Hippocampal formation (tissue), 2 donors: ENCODE results near the gene APOC1.
"Not testable (repeated sequence)": the region's sequence is repeated elsewhere in the genome, so short reads cannot be mapped to it uniquely, and the experiment has no call there.

Source experiments
- DNase-seq, 2 donors: peaks; one replicate each; lab custom pipeline; 2025; lab: John Stamatoyannopoulos, UW

APOC1 gene

GRCh38 chr19:44912854-44913253 lies 1.6 kb upstream of the APOC1 start:
- DNase-seq, result peak; percentile 19 to 75

- not testable (repeated sequence) for DNase-seq
Measured at GRCh38 chr19:44913512-44914432, 636 bp upstream of the APOC1 start.

DNA sequence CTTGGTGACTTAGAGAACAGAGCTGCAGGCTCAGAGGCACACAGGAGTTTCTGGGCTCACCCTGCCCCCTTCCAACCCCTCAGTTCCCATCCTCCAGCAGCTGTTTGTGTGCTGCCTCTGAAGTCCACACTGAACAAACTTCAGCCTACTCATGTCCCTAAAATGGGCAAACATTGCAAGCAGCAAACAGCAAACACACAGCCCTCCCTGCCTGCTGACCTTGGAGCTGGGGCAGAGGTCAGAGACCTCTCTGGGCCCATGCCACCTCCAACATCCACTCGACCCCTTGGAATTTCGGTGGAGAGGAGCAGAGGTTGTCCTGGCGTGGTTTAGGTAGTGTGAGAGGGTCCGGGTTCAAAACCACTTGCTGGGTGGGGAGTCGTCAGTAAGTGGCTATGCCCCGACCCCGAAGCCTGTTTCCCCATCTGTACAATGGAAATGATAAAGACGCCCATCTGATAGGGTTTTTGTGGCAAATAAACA lies 9.9 kb downstream of the APOC1 start:
- no peak for DNase-seq

DNA sequence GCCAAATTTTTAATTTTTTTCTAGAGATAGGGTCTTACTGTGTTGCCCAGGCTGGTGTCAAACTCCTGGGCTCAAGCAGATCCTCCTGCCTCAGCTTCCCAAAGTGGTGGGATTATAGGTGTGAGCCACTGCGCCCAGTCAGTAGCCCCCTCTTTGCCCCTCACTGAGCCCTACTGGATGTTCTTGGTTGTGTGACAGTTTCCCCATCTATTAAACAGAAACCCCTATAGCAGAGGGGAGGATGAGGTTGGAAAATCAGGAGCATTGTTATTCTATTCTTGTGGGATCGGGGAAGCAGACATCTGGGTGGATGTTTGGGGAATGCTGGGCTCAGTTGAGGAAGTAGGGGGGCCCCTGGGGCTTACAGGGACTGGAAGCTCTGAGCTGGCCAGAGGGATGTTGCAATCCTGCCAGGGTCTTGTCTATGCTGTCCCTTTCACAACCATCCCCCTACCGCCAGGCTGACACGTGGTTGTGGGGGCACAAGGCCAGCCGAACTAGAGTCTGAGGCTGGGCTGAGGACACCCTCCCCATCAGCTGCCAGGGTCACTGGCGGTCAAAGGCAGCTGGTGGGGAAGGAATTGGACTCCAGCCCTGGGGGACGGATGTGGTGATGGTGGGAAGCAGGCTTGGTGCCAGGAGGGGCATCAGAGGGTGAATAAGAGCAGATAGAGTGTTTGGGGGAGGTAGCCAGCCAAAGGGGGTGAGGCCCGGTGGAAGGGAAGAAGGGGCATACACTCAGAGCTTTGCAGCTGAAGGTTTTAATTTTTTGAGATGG lies 10.9 kb downstream of the APOC1 start:
- DNase-seq, result peak; percentile 64 to 79

DNA sequence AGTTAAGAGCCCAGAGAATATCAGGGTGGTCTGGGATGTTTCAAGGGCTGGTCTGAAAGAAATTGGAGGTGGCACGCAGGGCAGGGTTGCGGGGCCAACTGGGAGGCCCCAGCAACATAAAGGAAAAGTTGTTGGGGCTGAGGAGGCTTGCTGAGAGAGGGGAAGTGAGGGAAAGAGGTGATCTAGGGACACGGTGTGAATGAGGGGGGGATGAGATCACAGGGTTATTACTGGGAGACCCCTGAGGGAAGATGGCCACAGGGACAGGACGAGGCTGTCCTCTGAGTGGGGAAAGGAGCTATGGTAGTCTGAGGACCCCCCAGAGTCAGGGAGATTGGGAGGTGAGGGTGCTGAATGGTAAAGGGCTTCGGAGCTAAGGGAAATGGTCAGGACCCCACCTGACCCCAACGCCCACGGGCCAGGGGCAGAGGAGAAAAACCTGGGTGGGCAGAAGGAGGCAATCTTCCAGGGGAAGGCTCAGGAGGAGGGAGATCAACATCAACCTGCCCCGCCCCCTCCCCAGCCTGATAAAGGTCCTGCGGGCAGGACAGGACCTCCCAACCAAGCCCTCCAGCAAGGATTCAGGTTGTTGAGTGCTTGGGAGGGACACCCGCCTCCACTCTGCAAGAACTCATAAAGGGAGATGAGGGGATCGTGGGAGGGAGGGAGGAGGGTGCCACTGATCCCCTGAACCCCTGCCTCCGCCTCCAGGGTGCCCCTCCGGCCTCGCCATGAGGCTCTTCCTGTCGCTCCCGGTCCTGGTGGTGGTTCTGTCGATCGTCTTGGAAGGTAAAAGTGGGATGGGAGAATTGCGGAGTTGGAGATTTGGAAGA lies 12.1 kb downstream of the APOC1 start:
- DNase-seq, result not testable (repeated sequence)

DNA sequence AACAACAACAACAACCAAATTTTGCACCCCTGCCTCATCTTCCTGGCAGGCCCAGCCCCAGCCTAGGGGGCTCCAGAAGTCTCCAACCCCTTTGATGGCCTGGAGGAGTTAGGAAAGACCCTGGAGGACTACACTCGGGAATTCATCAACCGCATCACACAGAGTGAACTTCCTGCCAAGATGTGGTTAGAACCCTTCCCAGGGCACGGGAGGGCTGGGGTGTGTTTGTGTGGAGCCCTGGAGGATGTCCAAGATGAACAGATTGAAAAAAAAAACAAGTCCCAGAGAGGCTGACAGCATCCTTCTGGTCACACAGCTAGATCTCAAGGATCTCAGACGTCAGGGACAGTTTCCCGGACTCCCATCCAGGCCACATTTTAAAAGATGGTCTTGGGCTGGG lies 13.3 kb downstream of the APOC1 start:
- no peak for DNase-seq

DNA sequence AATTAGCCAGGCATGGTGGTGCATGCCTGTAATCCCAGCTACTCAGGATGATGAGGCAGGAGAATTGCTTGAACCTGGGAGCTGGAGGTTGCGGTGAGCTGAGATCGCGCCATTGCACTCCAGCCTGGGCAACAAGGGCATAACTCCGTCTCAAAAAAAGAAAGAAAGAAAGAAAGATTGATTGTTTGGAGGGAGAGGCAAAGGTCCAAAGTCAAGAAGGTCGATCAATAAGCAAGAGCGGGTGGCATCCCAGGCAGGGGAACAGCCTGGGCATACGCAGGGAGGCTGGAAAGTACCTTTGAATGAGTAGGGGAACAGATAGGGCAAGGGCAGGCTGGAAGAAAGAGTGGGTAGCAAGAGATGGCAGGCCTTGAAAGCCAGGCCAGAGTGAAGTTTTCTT lies 15.7 kb downstream of the APOC1 start:
- no peak for DNase-seq

DNA sequence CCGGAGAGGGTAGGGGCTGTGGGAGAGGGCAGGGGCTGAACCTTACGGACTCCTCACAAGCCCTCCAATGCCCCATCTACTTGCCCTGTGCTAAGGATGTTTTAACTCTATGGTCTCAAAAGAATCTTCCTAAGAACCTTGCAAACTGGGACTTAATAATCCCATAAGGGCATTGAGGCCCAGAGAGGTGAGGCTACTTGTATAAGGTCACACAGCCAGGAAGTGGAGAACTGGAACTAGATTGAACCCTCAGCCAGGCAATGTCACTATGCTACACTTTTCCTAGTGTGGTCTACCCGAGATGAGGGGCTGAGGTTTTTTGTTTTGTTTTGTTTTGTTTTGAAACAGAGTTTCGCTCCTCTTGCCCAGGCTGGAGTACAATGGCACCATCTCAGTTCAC lies 17.1 kb downstream of the APOC1 start:
- DNase-seq, result no peak

DNA sequence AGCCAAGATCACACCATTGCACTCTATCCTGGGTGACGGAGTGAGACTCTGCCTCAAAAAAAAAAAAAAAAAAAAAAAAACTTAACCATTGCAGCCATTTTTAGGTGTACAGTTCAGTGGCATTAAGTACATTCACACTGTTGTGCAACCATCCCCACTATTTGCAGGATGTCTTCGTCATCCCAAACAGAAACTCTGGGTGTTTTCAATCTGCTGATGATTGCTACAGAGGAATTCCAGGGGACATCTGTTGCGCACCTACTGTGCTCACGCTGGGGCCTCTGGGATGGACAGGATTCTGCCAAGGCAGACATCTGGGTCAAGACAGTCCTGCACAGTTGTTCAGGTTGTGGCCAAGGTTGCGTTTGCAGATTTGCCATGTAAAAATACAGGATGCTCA lies 25.3 kb downstream of the APOC1 start:
- DNase-seq, result no peak

- no peak for DNase-seq
Measured at GRCh38 chr19:44942067-44942571, 27.7 kb downstream of the APOC1 start, which contains the start of gene APOC4. APOC4 (plus strand) TSS chr19:44942237; CDS start chr19:44942278, 41 bp downstream.

DNA sequence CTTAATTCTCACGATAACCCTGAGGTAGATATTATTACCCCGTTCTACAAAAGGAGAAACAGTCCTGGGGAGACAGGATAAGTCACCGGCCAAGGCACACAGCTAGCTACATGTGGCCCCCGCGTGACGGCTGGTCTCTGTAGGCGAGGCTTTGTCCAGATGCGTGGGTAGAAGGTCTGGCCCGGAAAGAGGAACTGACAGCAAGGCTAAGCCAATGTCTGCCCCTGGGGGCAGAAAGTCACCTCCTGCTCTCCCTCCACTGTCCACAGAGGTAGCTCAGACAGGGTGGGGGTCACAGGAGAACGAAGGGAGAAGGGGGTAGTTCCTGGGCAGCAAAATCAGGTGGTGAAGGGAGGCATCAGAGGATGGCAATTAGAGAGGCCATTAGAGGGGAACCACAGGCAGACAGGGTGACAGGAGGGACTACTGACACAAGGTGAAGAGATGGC lies 29.4 kb downstream of the APOC1 start:
- DNase-seq, result peak in 1 of 2 donors; percentile 31

DNA sequence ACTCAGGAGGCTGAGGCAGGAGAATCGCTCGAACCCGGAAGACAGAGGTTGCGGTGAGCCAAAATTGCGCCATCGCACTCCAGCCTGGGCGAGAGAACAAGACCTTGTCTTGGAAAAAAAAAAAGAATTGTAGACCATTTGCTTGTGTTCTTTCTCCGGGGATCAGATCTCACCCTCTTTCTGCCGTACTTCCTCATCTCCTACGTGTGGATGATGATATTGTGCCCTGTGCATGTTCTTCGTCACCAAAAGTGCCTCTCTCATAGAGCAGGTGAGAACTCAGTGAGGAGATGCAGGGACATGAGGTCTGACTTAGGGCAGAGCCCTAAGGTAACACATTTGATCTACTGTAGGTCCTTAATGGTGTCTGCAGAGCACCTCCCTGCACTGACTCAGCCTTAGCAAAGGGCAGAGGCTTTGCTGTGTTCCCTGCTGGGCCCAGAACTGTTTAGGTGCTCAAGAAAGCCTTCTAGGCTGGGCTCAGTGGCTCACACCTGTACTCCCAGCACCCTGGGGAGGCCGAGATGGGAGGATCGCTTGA lies 32.7 kb downstream of the APOC1 start:
- DNase-seq, result no peak

DNA sequence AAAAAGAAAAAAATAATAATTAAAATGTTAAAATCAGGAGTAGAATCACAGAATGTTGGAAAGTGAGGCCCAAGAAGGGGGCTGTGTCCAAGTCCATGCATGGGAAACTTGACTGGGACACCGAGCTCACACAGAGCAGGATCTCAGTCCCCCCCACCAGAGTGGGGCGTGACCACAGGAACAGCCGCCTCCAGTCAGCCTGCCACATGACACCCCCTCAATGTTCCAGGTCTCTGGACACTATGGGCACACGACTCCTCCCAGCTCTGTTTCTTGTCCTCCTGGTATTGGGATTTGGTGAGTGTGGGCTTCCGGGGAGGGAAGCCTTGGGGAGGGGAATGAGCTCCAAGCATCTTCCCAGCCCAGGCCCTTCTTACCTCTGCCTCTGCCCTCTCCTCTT lies 33.8 kb downstream of the APOC1 start:
- DNase-seq, result no peak

DNA sequence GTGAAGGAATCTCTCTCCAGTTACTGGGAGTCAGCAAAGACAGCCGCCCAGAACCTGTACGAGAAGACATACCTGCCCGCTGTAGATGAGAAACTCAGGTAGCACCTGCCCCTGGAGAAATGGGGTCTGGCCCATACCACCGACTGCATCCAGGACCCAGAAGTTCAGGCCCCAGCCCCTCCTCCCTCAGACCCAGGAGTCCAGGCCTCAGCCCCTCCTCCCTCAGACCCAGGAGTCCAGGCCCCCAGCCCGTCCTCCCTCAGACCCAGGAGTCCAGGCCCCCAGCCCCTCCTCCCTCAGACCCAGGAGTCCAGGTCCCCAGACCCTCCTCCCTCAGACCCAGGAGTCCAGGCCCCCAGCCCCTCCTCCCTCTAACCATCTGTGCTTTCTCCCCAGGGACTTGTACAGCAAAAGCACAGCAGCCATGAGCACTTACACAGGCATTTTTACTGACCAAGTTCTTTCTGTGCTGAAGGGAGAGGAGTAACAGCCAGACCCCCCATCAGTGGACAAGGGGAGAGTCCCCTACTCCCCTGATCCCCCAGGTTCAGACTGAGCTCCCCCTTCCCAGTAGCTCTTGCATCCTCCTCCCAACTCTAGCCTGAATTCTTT lies 34.5 kb downstream of the APOC1 start:
- DNase-seq, result no peak

GRCh38 chr19:44949550-44949949 lies 35.1 kb downstream of the APOC1 start:
- DNase-seq, result no peak

DNA sequence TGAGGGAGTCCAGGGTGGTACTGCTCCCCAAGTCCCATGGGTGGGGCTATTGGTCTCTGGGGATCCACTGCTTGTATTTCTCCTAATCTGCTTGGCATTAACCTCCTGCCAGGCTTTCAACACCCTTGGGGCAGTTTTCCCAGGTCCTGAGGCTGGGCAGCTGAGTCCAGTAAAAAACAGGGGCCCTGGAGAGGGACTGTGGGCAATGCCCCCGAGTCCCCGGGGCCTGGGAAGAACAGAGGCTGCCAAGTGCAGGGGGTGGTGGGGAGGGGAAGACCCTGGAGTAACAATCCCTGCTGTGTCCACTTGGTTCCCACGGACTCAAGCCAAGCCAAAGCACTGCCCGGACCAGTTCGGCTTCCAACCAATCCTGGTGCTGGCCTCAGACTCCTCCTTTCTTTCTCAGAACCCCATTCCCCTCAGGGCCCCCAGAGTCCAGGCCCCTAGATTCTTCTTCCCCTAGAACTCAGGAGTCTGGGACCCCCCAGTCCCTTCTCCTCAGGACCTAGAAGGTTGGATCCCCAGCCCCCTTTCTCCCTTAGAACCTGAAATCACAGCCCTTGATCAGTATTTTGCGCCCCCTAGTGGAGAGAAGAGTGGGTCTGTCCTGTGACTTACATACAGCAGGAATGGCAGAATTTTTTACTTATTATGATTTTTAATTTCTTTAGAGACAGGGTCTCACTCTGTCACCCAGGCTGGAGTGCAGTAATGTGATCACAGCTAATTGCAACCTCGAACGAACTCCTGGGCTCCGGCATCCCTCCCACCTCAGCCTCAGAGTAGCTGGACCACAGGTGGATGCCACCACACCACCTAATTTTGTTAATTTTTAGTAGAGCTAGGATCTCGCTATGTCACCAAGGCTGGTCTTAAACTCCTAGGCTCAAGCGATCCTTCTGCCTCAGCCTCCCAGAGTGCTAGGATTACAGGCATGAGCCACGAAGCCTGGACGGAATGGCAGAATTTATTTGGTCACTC lies 37.1 kb downstream of the APOC1 start:
- peak; percentile 70 to 81 for DNase-seq

- DNase-seq, result no peak
Measured at GRCh38 chr19:44954278-44954648, 39.9 kb downstream of the APOC1 start.

- peak; percentile 91 to 94 for DNase-seq
Measured at GRCh38 chr19:44954649-44955504, 40.5 kb downstream of the APOC1 start, which contains the start of gene CLPTM1. CLPTM1 (plus strand) TSS chr19:44955380; CDS start chr19:44955396, 16 bp downstream.
